ENCODE data around the gene LRRC59.

DNA sequence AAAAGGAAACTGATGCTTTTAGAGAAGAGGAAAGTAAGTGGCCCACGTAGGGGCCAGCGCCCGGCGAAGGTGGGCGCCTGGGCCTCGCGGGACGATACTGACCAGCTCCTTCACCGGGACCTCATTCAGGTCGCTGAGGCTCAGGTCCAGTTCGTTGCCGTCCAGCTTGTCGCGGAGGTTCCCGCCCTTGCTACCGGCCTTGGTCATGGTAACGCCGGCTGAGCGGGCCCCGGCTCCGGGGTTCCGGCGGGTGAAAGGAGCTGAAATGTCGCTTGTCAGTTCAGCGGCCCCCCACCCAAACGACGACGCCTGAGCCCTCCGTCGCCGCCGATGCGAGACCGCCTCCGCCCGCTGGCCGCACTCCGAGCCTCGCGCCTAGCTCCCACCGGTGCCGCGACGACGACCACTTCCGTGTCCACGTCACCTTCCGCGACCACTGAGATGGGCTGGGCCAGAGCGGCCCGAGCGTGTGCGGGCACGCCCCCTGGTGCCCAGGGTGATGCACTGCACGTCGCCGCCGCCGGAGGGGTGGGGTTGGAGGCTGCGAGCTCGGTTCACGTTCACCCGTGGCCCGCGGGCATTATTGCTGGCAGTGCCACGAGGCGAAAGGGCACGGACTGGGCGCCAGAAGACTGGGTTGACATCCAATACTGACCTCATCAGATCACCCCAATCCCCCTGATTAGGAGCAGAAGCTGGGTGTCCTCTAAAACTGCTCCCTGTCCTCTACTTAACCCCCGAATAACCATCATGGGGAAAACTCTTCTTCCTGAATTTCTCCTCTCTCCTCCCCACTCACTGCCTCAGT lies at the start of gene LRRC59:
- TF ChIP-seq, protein P1, sequence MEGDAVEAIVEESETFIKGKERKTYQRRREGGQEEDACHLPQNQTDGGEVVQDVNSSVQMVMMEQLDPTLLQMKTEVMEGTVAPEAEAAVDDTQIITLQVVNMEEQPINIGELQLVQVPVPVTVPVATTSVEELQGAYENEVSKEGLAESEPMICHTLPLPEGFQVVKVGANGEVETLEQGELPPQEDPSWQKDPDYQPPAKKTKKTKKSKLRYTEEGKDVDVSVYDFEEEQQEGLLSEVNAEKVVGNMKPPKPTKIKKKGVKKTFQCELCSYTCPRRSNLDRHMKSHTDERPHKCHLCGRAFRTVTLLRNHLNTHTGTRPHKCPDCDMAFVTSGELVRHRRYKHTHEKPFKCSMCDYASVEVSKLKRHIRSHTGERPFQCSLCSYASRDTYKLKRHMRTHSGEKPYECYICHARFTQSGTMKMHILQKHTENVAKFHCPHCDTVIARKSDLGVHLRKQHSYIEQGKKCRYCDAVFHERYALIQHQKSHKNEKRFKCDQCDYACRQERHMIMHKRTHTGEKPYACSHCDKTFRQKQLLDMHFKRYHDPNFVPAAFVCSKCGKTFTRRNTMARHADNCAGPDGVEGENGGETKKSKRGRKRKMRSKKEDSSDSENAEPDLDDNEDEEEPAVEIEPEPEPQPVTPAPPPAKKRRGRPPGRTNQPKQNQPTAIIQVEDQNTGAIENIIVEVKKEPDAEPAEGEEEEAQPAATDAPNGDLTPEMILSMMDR (IDR thresholded peaks at IDR 0.05; ENCODE audit: insufficient read depth, low read length) = peak; percentile 93
- TF ChIP-seq POLR2AphosphoS5 (IDR thresholded peaks at IDR 0.05; ENCODE audit: low read depth) = peak; percentile 96
- TF ChIP-seq, protein P2, sequence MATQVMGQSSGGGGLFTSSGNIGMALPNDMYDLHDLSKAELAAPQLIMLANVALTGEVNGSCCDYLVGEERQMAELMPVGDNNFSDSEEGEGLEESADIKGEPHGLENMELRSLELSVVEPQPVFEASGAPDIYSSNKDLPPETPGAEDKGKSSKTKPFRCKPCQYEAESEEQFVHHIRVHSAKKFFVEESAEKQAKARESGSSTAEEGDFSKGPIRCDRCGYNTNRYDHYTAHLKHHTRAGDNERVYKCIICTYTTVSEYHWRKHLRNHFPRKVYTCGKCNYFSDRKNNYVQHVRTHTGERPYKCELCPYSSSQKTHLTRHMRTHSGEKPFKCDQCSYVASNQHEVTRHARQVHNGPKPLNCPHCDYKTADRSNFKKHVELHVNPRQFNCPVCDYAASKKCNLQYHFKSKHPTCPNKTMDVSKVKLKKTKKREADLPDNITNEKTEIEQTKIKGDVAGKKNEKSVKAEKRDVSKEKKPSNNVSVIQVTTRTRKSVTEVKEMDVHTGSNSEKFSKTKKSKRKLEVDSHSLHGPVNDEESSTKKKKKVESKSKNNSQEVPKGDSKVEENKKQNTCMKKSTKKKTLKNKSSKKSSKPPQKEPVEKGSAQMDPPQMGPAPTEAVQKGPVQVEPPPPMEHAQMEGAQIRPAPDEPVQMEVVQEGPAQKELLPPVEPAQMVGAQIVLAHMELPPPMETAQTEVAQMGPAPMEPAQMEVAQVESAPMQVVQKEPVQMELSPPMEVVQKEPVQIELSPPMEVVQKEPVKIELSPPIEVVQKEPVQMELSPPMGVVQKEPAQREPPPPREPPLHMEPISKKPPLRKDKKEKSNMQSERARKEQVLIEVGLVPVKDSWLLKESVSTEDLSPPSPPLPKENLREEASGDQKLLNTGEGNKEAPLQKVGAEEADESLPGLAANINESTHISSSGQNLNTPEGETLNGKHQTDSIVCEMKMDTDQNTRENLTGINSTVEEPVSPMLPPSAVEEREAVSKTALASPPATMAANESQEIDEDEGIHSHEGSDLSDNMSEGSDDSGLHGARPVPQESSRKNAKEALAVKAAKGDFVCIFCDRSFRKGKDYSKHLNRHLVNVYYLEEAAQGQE (IDR thresholded peaks at IDR 0.05; ENCODE audit: insufficient replicate concordance, low read depth) = no peak

All from HL-60 (cell line).